C4-2B (cell line): ENCODE results near the gene FLYWCH2.
A peak's percentile ranks its signal among the peaks of the same experiment; 100 is the strongest.

Experiments used
- CTCF ChIP-seq: fragments of 450-650 bp; conservative IDR thresholded peaks from 2 replicates; pipeline ENCODE4 v1.5.1; 2017; ENCODE audit warnings: mild to moderate bottlenecking
- ZFX ChIP-seq: fragments of 450-650 bp; IDR thresholded peaks from 2 replicates; pipeline ENCODE4 v1.6.1; 2017

- peak; percentile 38 for TF ChIP-seq CTCF
- no peak for TF ChIP-seq ZFX
These were observed 24.6 kb upstream of the FLYWCH2 start for GRCh38 chr16:2858245-2859025.
